Breast epithelium (tissue), 4 donors: Measurements from ENCODE around the gene ZKSCAN8. TPM values are rescaled to one million over a fixed set of nuclear protein-coding genes. Genes with fewer than 3 reads are reported as not detected.

Experiments
- DNase-seq, 2 donors: peaks; one replicate each; pipeline ENCODE4 v3.0.0-alpha.2; 2019; ENCODE audit warnings: low spot score in 2 of 2
- H3K27ac ChIP-seq, 2 donors: fragments of 200-600 bp; sonication (generic) in 1 of 2; one replicate each; pipeline ENCODE4 v1.5.1; 2016 to 2019; ENCODE audit warnings: mild to moderate bottlenecking in 1 of 2
- H3K27me3 ChIP-seq, 2 donors: fragments of 200-600 bp; sonication (generic) in 1 of 2; one replicate each; pipeline versions ENCODE4 v1.5.1 to v1.6.0; 2017 to 2019; ENCODE audit warnings: control low read depth in 1 of 2, mild to moderate bottlenecking in 1 of 2
- H3K36me3 ChIP-seq: fragments of 200-600 bp; one replicate; pipeline ENCODE4 v1.5.1; 2019
- H3K4me1 ChIP-seq, 2 donors: fragments of 200-600 bp; sonication (generic); one replicate each; pipeline ENCODE4 v1.5.1; 2016 to 2019; ENCODE audit warnings: control low read depth in 1 of 2
- H3K4me3 ChIP-seq, 3 donors: fragments of 200-600 bp; sonication (generic); 1 replicate in 2 of 3; 2 replicates in 1 of 3; pipeline ENCODE4 v1.5.1; 2016 to 2019; ENCODE audit warnings: mild to moderate bottlenecking in 3 of 3, moderate library complexity in 2 of 3
- H3K9me3 ChIP-seq, 2 donors: fragments of 200-600 bp; sonication (generic) in 1 of 2; one replicate each; pipeline ENCODE4 v1.5.1; 2016 to 2019; ENCODE audit warnings: control low read depth in 1 of 2
- POLR2A ChIP-seq: fragments of 450-650 bp; IDR thresholded peaks from one replicate; pipeline ENCODE4 v1.6.1; 2016; ENCODE audit warnings: antibody characterized with exemption, mild to moderate bottlenecking, moderate library complexity
- POLR2AphosphoS5 ChIP-seq, 3 donors: sonication (generic); formaldehyde crosslinking; IDR thresholded peaks; one replicate each; pipeline ENCODE4 v1.6.1; 2017; ENCODE audit warnings: antibody characterized with exemption in 3 of 3
- intact Hi-C: fragments of 100-400 bp; cut with DNase I; formaldehyde crosslinking; loops from one replicate; pipeline ENCODE4 v1.15.1; 2023; ENCODE audit warnings: low total_unique reads
- total RNA-seq, 3 donors: library from RNA; depleted of rRNA; stranded (reverse); fragments of >200 nt; gene quantifications; one replicate each; pipeline ENCODE4 v1.1.0, GENCODE V29; 2016
- TF ChIP-seq, protein P1 (sequence below), 3 donors: fragments of 450-650 bp; IDR thresholded peaks; one replicate each; pipeline ENCODE4 v1.5.1; 2016 to 2017; ENCODE audit warnings: antibody characterized with exemption in 3 of 3, mild to moderate bottlenecking in 3 of 3, moderate library complexity in 3 of 3

The ZKSCAN8 gene
- total RNA-seq, 3 donors from 2014 or later = 21.9 to 33.8 (median 22.9) TPM

GRCh38 chr6:28134015-28134414 is 7.7 kb upstream of the ZKSCAN8 start:
- Histone ChIP-seq H3K27me3 (no peaks in the 10 kb centered on the region), H3K36me3 (no peaks in the 10 kb centered on the region), H3K4me1 (peaks cover 0 to 4% of the 10 kb centered on the region in 2 donors), H3K27ac (no peak overlapping the region), H3K4me3 (no peak overlapping the region), H3K9me3 (no peaks in the 10 kb centered on the region)
- no peak for DNase-seq
- TF ChIP-seq, protein P1, sequence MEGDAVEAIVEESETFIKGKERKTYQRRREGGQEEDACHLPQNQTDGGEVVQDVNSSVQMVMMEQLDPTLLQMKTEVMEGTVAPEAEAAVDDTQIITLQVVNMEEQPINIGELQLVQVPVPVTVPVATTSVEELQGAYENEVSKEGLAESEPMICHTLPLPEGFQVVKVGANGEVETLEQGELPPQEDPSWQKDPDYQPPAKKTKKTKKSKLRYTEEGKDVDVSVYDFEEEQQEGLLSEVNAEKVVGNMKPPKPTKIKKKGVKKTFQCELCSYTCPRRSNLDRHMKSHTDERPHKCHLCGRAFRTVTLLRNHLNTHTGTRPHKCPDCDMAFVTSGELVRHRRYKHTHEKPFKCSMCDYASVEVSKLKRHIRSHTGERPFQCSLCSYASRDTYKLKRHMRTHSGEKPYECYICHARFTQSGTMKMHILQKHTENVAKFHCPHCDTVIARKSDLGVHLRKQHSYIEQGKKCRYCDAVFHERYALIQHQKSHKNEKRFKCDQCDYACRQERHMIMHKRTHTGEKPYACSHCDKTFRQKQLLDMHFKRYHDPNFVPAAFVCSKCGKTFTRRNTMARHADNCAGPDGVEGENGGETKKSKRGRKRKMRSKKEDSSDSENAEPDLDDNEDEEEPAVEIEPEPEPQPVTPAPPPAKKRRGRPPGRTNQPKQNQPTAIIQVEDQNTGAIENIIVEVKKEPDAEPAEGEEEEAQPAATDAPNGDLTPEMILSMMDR (IDR thresholded peaks at IDR 0.05) = no peak
- TF ChIP-seq POLR2AphosphoS5 (IDR thresholded peaks at IDR 0.05) (no peak), POLR2A (no peak)
- intact Hi-C loops = no loop called here

GRCh38 chr6:28134716-28135115 is 7.0 kb upstream of the ZKSCAN8 start:
- TF ChIP-seq POLR2AphosphoS5 (IDR thresholded peaks at IDR 0.05) (no peak), POLR2A (no peak)
- TF ChIP-seq, protein P1 (IDR thresholded peaks at IDR 0.05) = no peak

DNA sequence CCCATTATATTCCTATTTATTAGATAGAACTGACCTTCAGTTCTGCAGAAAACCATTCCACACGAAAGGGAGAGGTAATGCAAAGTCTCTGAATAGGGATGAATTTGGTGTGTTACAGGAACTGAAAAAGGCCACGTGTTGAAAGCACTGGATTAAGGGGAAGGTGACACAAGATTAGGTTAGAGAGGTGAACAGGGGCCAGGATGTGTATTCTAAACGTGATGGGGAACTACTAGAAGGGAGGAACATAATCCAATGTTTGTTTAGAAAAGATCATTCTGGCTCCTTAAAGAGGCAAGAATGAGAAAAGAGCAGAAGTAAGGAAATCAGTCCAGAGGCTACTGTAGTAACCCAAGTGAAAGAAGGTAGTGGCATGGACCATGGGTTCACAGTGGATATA is 6.3 kb upstream of the ZKSCAN8 start:
- Histone ChIP-seq H3K27me3 (no peaks in the 10 kb centered on the region), H3K9me3 (no peaks in the 10 kb centered on the region), H3K36me3 (no peaks in the 10 kb centered on the region), H3K4me1 (peaks cover 0 to 4% of the 10 kb centered on the region in 2 donors), H3K4me3 (no peak overlapping the region), H3K27ac (no peak overlapping the region)
- TF ChIP-seq, protein P1 (IDR thresholded peaks at IDR 0.05) = no peak
- TF ChIP-seq POLR2A (no peak), POLR2AphosphoS5 (IDR thresholded peaks at IDR 0.05) (no peak)
- intact Hi-C loops = loop anchor here (5.0 kb wide), 1 partner anchor 742 kb away; no protein-coding TSS in a partner anchor
- DNase-seq = no peak

More at GRCh38 chr6:28134716-28135115, 7.0 kb upstream of the ZKSCAN8 start:
- intact Hi-C loops = loop anchor here (5.0 kb wide), 1 partner anchor 743 kb away; no protein-coding TSS in a partner anchor
- DNase-seq = no peak
- Histone ChIP-seq H3K4me3 (no peak overlapping the region), H3K27ac (no peak overlapping the region), H3K36me3 (no peaks in the 10 kb centered on the region), H3K9me3 (no peaks in the 10 kb centered on the region), H3K4me1 (peaks cover 0 to 4% of the 10 kb centered on the region in 2 donors), H3K27me3 (no peaks in the 10 kb centered on the region)

DNA sequence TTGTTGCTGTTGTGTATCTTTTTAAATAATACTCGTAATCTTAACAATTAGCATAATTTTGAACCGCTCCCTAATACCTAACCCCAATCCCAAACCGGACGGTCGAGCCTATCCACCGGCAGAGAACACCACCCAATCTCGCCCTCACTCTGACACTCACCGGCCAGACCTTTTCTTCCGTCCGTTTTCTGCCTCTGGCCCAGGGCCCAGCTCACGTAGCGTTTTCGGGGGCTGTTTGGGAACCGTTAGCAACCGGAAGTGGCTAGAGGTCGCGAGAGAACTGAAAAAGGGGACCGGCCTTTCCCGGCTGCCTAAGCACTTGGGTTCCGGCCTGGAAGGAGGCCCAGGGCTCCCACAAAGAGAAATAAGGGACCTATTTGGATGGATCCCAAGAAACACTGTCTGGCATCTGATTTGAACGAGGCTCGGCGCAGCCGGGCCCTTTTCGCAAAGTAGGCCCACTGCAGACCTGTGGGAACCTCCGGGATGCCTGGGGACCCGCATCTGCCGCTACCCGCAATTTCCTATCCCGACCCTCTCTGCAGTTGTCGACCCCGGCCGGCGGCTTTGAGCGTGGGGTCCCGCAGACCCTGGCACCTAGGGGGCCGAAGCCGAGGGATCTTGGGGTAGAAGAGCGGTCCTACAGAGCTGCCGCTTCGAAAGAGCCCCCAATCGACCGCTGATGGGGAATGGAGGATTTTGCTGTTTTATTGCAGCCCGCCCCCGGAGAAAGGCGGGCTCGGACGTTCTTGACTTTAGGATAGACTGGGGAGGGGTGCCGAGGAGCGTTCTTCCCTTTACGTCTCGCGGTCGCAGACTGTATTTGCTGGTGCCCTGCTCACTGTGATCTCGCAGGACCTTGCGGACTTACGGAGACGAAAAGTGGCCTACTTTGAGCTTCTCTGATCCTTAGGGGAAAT is 4.8 kb upstream of the ZKSCAN8 start:
- peak; percentile 77 to 86 for DNase-seq
- TF ChIP-seq POLR2AphosphoS5 (IDR thresholded peaks at IDR 0.05) (peak; percentile 74 to 86 (median 81)), POLR2A (no peak)
- H3K4me3 ChIP-seq = peak overlapping the region; percentile 81 to 88 (median 86)
- no peaks in the 10 kb centered on the region for H3K36me3 ChIP-seq
- no peaks in the 10 kb centered on the region for H3K27me3 ChIP-seq
- H3K27ac ChIP-seq = peak overlapping the region; percentile 92 to 95
- peaks cover 0 to 4% of the 10 kb centered on the region in 2 donors for H3K4me1 ChIP-seq
- no peaks in the 10 kb centered on the region for H3K9me3 ChIP-seq
- intact Hi-C loops = loop anchor here (5.0 kb wide), 1 partner anchor 740 kb away; no protein-coding TSS in a partner anchor

- Histone ChIP-seq H3K27me3 (no peaks in the 10 kb centered on the region), H3K27ac (peak overlapping the region; percentile 92 to 95), H3K4me3 (peak overlapping the region; percentile 81 to 88 (median 86)), H3K9me3 (no peaks in the 10 kb centered on the region), H3K4me1 (peaks cover 0 to 5% of the 10 kb centered on the region in 2 donors), H3K36me3 (no peaks in the 10 kb centered on the region)
- DNase-seq = no peak
- intact Hi-C loops = loop anchor here (5.0 kb wide), 1 partner anchor 740 kb away; no protein-coding TSS in a partner anchor
- TF ChIP-seq POLR2AphosphoS5 (IDR thresholded peaks at IDR 0.05) (no peak), POLR2A (no peak)
- TF ChIP-seq, protein P1 (IDR thresholded peaks at IDR 0.05) = no peak
Measured at GRCh38 chr6:28137505-28137981, 4.1 kb upstream of the ZKSCAN8 start.
